ENCODE data around the gene STIMATE.

The STIMATE gene

DNA sequence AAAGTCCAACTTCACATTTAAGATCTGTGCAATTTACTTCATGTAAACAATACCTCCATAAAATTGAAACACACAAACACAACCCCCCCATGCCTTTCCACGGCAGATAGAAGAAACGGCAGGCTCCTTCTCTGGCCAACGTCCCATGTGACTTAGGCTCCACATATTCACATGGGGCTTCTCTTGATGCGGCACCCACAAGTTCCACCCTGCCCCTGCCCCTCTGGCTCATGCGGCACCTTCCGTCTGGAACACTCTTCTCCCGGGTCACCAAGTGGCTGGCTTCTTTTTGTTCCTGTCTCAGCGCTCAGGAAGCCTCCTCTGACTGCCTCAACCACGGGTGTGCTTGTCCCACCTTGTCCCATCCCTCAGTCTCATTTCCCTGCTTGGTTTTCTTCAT lies 25.6 kb downstream of the STIMATE start:
- H3K4me3 ChIP-seq (ENCODE audit: low read depth, low read length), result no peak overlapping the region
- no peaks in the 10 kb centered on the region for H3K27me3 ChIP-seq
- TF ChIP-seq, protein P1, sequence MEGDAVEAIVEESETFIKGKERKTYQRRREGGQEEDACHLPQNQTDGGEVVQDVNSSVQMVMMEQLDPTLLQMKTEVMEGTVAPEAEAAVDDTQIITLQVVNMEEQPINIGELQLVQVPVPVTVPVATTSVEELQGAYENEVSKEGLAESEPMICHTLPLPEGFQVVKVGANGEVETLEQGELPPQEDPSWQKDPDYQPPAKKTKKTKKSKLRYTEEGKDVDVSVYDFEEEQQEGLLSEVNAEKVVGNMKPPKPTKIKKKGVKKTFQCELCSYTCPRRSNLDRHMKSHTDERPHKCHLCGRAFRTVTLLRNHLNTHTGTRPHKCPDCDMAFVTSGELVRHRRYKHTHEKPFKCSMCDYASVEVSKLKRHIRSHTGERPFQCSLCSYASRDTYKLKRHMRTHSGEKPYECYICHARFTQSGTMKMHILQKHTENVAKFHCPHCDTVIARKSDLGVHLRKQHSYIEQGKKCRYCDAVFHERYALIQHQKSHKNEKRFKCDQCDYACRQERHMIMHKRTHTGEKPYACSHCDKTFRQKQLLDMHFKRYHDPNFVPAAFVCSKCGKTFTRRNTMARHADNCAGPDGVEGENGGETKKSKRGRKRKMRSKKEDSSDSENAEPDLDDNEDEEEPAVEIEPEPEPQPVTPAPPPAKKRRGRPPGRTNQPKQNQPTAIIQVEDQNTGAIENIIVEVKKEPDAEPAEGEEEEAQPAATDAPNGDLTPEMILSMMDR (IDR thresholded peaks at IDR 0.05; ENCODE audit: low read depth, low read length), result no peak
- H3K9me3 ChIP-seq, result no peaks in the 10 kb centered on the region
- H3K4me1 ChIP-seq, result no peaks in the 10 kb centered on the region
- no peak for DNase-seq
- no peaks in the 10 kb centered on the region for H3K36me3 ChIP-seq

DNA sequence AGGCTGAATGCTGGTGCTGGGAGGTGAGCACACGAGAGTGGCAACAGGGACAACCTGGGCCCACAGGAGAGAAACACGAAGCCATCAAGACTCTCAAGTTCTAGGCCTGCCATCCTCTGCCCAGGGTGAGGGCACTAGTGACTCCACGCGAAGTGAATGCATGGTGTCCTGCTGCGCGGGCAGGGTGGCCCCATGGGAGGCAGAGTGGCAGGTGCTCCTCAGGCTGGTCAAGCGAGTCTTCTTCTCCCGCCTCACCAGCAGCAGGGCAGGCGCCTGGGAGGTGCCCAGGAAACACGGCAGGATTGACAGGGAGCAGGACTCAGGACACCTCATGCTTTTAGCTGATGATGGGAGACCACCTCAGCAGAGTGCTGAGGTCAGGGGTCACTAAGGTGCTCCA lies 26.9 kb downstream of the STIMATE start:
- Histone ChIP-seq H3K36me3 (no peaks in the 10 kb centered on the region), H3K4me1 (no peaks in the 10 kb centered on the region), H3K4me3 (ENCODE audit: low read depth, low read length) (no peak overlapping the region), H3K9me3 (no peaks in the 10 kb centered on the region), H3K27me3 (no peaks in the 10 kb centered on the region)
- no peak for DNase-seq
- TF ChIP-seq, protein P1 (IDR thresholded peaks at IDR 0.05; ENCODE audit: low read depth, low read length), result no peak

DNA sequence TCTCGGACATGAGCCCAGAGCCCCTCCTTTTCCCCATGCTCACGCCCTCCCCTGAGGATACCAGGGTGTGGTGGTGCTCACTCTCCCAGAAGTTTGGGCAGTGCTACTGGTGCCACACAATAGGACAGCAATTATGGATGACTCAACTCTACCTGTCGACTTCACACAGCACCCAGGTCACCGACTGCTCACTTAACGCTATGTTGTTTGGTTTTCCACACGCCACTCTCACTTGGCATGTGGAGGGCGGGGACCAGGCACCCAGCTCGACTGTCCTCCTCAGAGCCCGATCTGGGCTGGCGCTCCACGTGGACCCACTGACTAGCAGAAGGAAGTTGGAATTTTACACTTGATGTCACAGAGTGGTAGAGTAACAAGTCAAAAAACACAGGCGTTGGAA lies 30.9 kb downstream of the STIMATE start:
- Histone ChIP-seq H3K36me3 (no peaks in the 10 kb centered on the region), H3K4me3 (ENCODE audit: low read depth, low read length) (no peak overlapping the region), H3K27me3 (no peaks in the 10 kb centered on the region), H3K9me3 (no peaks in the 10 kb centered on the region), H3K4me1 (no peaks in the 10 kb centered on the region)
- no peak for DNase-seq
- TF ChIP-seq, protein P1 (IDR thresholded peaks at IDR 0.05; ENCODE audit: low read depth, low read length), result no peak

DNA sequence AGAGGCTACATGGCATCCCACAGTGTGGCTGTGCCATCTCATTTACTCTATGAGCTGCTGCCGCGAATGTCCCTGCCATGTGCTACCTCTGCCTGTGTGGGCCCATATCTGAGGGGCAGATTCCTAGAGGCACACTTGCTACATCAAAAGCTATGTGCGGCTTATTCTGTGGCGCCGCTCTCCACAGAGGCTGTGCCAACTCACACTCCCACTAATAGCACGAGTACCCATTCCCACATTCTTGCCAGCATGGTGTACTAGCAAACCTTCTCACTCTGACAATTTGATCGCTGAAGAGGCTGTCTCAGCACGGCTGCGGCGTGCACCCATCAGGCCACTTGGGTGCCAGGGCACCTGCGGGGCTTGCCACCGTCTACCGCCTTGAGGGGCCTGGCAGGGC lies 31.4 kb downstream of the STIMATE start:
- DNase-seq, result no peak
- no peaks in the 10 kb centered on the region for H3K4me1 ChIP-seq
- no peaks in the 10 kb centered on the region for H3K27me3 ChIP-seq
- H3K4me3 ChIP-seq (ENCODE audit: low read depth, low read length), result no peak overlapping the region
- TF ChIP-seq, protein P1 (IDR thresholded peaks at IDR 0.05; ENCODE audit: low read depth, low read length), result no peak
- H3K9me3 ChIP-seq, result no peaks in the 10 kb centered on the region
- H3K36me3 ChIP-seq, result no peaks in the 10 kb centered on the region

DNA sequence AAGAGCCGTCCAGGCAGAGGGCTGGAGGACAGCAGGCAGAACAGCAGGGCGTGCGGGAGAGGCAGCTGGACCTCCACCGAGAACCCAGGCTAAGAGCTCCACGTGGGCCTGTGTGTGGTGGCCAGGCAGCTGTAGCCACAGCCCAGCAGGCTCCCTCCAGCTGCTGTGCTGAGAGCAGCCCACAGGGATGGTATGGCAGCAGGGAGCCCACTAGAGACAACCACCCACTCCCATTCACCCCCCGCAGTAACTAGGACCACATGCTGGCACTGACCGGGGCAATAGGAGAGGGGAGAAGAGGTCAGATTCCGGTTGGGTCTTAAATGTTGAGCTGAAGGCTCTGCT lies 37.0 kb downstream of the STIMATE start:
- Histone ChIP-seq H3K9me3 (no peaks in the 10 kb centered on the region), H3K36me3 (no peaks in the 10 kb centered on the region), H3K4me1 (no peaks in the 10 kb centered on the region), H3K27me3 (no peaks in the 10 kb centered on the region), H3K4me3 (ENCODE audit: low read depth, low read length) (no peak overlapping the region)
- TF ChIP-seq, protein P1 (IDR thresholded peaks at IDR 0.05; ENCODE audit: low read depth, low read length), result no peak
- no peak for DNase-seq

DNA sequence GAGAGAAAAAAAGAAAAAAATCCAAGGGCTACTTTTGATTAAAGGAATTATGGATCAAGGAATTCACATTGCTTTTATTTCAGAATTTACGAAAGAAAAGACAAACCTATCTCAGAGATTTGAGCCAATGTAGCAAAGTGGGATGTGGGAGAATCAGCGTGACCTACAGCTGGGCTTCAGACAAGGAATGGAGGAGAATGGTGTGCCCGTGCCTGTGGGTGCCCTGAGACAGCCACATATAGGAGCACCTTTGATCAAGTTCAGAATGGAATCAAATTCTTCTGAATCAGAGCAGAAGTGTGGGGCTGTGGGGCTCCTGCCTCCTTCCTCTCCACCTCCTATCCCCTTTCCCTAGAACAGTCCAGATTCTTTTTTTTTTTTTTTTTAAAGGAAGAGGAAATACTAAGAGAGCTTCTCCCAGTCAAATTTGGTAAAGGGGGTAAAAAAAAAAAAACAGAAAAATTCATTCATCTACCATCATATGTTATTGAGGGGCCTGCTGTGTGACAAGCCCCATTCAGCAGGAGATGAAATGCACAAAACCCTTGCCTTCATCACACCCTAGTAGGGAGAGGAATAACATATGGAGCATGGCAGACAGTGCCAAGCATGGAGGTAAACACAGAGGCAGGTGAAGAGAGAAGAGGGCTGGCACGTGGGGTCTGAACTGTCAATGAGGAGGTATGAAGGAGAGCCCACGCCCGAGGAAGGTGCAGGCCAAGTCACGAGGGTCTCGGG lies 37.5 kb downstream of the STIMATE start:
- Histone ChIP-seq H3K9me3 (no peaks in the 10 kb centered on the region), H3K36me3 (no peaks in the 10 kb centered on the region), H3K4me3 (ENCODE audit: low read depth, low read length) (no peak overlapping the region), H3K27me3 (no peaks in the 10 kb centered on the region), H3K4me1 (no peaks in the 10 kb centered on the region)
- DNase-seq, result no peak
- TF ChIP-seq, protein P1 (IDR thresholded peaks at IDR 0.05; ENCODE audit: low read depth, low read length), result no peak

Measured in BE2C (cell line).